CD14-positive monocyte (primary cell): ENCODE measurements around the gene KRTAP4-5. TPM values are rescaled to one million over a fixed set of nuclear protein-coding genes. Genes with fewer than 3 reads are reported as not detected.
A peak's percentile ranks its signal among the peaks of the same experiment; 100 is the strongest.
"Not testable (repeated sequence)": the region's sequence is repeated elsewhere in the genome, so short reads cannot be mapped to it uniquely, and the experiment has no call there.

Experiments
- DNase-seq, 3 donors: peaks; one replicate each; pipeline ENCODE4 v3.0.0-alpha.2; 2011 to 2022
- H2AFZ ChIP-seq: 2 replicates; pipeline ENCODE4 v1.6.0; 2012; ENCODE audit warnings: mild to moderate bottlenecking, low read depth, low read length, inconsistent platforms; ENCODE audit not compliant: insufficient read depth, poor library complexity, severe bottlenecking
- H3K27ac ChIP-seq, 2 donors: 1 replicate in 1 of 2; 2 replicates in 1 of 2; pipeline ENCODE4 v1.5.1; 2012 to 2013; ENCODE audit warnings: low read length in 2 of 2, control low read depth in 1 of 2, inconsistent platforms in 1 of 2, low read depth in 1 of 2, mild to moderate bottlenecking in 1 of 2
- H3K27me3 ChIP-seq, 2 donors: one replicate each; pipeline versions ENCODE4 v1.6.0 to v1.6.1; 2011 to 2013; ENCODE audit warnings: low read length in 2 of 2; ENCODE audit not compliant: control insufficient read depth in 2 of 2, insufficient read depth in 2 of 2
- H3K36me3 ChIP-seq, 2 donors: replicated peaks in 1 of 2; 1 replicate in 1 of 2; 2 replicates in 1 of 2; pipeline versions ENCODE4 v1.5.1 to v1.6.1; 2012 to 2013; ENCODE audit warnings: low read length in 2 of 2, control low read depth in 1 of 2, inconsistent platforms in 1 of 2, mild to moderate bottlenecking in 1 of 2; ENCODE audit not compliant: insufficient read depth in 2 of 2, control insufficient read depth in 1 of 2
- H3K4me1 ChIP-seq, 2 donors: 1 replicate in 1 of 2; 2 replicates in 1 of 2; pipeline versions ENCODE4 v1.5.1 to v1.6.1; 2012 to 2013; ENCODE audit warnings: low read length in 2 of 2, control low read depth in 1 of 2, inconsistent platforms in 1 of 2, mild to moderate bottlenecking in 1 of 2, moderate library complexity in 1 of 2; ENCODE audit not compliant: insufficient read depth in 2 of 2, control insufficient read depth in 1 of 2
- H3K4me2 ChIP-seq: replicated peaks from 2 replicates; pipeline ENCODE3; 2012; ENCODE audit warnings: low read length, moderate library complexity, mild to moderate bottlenecking; ENCODE audit not compliant: poor library complexity, severe bottlenecking; ENCODE audit errors: extremely low read depth
- H3K4me3 ChIP-seq, 3 experiments: fragments of 200-600 bp in 1 of 3; sonication (generic) in 1 of 3; replicated peaks in 1 of 3; 1 replicate in 2 of 3; 2 replicates in 1 of 3; pipeline ENCODE4 v1.5.1; 2011 to 2013; ENCODE audit warnings: low read length in 3 of 3, mild to moderate bottlenecking in 3 of 3, control low read depth in 2 of 3, low read depth in 2 of 3, inconsistent platforms in 1 of 3, moderate library complexity in 1 of 3
- H3K79me2 ChIP-seq: 2 replicates; pipeline ENCODE4 v1.6.0; 2012; ENCODE audit warnings: mild to moderate bottlenecking, control low read depth, inconsistent platforms, low read length, moderate library complexity; ENCODE audit not compliant: insufficient read depth
- H3K9ac ChIP-seq: 2 replicates; pipeline ENCODE4 v1.6.0; 2017; ENCODE audit warnings: low read length, mild to moderate bottlenecking; ENCODE audit not compliant: insufficient read depth, poor library complexity, severe bottlenecking
- H3K9me3 ChIP-seq, 2 donors: replicated peaks in 1 of 2; 1 replicate in 1 of 2; 2 replicates in 1 of 2; pipeline versions ENCODE4 v1.5.1 to v1.6.1; 2012 to 2013; ENCODE audit warnings: low read length in 2 of 2, control low read depth in 1 of 2; ENCODE audit not compliant: control insufficient read depth in 1 of 2, insufficient read depth in 1 of 2
- H4K20me1 ChIP-seq: 2 replicates; pipeline ENCODE4 v1.6.0; 2012; ENCODE audit warnings: mild to moderate bottlenecking, low read length, control low read depth, moderate library complexity; ENCODE audit not compliant: insufficient read depth
- H3K27ac Mint-ChIP-seq, 7 donors: one replicate each; pipeline ENCODE4 v1.8.0; 2020; ENCODE audit warnings: mild to moderate bottlenecking in 7 of 7, mixed read lengths in 7 of 7, moderate library complexity in 6 of 7, inconsistent platforms in 2 of 7
- H3K27me3 Mint-ChIP-seq, 3 donors: one replicate each; pipeline ENCODE4 v1.8.0; 2021 to 2022; ENCODE audit warnings: low read depth in 3 of 3, mild to moderate bottlenecking in 3 of 3, mixed read lengths in 3 of 3, moderate library complexity in 3 of 3, inconsistent platforms in 1 of 3
- H3K36me3 Mint-ChIP-seq, 2 donors: one replicate each; pipeline ENCODE4 v1.8.0; 2020; ENCODE audit warnings: mixed read lengths in 2 of 2, inconsistent platforms in 1 of 2, mild to moderate bottlenecking in 1 of 2
- H3K4me1 Mint-ChIP-seq: one replicate; pipeline ENCODE4 v1.8.0; 2020; ENCODE audit warnings: mild to moderate bottlenecking, mixed read lengths
- H3K4me3 Mint-ChIP-seq, 2 donors: one replicate each; pipeline ENCODE4 v1.8.0; 2020; ENCODE audit warnings: mild to moderate bottlenecking in 2 of 2, mixed read lengths in 2 of 2, moderate library complexity in 1 of 2
- H3K9me3 Mint-ChIP-seq, 7 donors: one replicate each; pipeline ENCODE4 v1.8.0; 2020 to 2022; ENCODE audit warnings: mixed read lengths in 7 of 7, mild to moderate bottlenecking in 6 of 7, moderate library complexity in 6 of 7, inconsistent platforms in 2 of 7
- WGBS: methylation state at CpG from one replicate; pipeline ENCODE4 v1.1.5; 2013; ENCODE audit warnings: missing lambda C conversion rate; ENCODE audit not compliant: insufficient coverage; 5-methylcytosine and 5-hydroxymethylcytosine counted together
- intact Hi-C, 2 donors: fragments of 100-400 bp; cut with micrococcal nuclease; formaldehyde crosslinking; loops; one replicate each; pipeline versions ENCODE4 v1.15.0 to v1.15.1; 2023
- polyA plus RNA-seq, 3 donors: library from polyadenylated mRNA; depleted of rRNA in 1 of 3; unstranded in 2 of 3; stranded (reverse) in 1 of 3; fragments of 300-500 nt in 2 of 3; fragments of >200 nt in 1 of 3; fragmentation: Illumina TruSeq in 2 of 3; gene quantifications; 1 replicate in 2 of 3; 2 replicates in 1 of 3; pipeline ENCODE4 v1.2.3, GENCODE V29; 2012 to 2021
- TF ChIP-seq, protein P1 (sequence below): fragments of 200-600 bp; IDR thresholded peaks from one replicate; pipeline ENCODE4 v1.8.0; 2022; ENCODE audit warnings: antibody characterized with exemption, mild to moderate bottlenecking

Gene KRTAP4-5
- polyA plus RNA-seq, 3 donors, result not detected

DNA sequence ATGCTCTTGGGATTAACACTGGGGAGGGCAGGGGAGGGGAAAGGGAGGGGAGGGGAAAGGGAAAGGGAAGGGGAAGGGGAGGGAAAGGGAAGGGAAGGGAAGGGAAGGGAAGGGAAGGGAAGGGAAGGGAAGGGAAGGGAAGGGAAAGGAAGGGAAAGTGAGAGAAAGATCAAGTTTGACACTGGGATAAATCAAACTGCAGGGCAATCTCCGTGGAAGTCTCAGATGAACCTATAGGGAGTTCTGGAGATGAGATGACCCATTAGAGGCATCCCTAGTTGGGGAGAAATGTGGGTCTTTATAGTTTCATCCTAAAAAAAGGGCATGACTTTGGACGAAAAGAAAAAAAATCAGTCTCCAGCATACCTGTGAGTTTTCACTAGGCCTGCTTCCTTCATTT lies 27.9 kb downstream of the KRTAP4-5 start:
- TF ChIP-seq, protein P1, sequence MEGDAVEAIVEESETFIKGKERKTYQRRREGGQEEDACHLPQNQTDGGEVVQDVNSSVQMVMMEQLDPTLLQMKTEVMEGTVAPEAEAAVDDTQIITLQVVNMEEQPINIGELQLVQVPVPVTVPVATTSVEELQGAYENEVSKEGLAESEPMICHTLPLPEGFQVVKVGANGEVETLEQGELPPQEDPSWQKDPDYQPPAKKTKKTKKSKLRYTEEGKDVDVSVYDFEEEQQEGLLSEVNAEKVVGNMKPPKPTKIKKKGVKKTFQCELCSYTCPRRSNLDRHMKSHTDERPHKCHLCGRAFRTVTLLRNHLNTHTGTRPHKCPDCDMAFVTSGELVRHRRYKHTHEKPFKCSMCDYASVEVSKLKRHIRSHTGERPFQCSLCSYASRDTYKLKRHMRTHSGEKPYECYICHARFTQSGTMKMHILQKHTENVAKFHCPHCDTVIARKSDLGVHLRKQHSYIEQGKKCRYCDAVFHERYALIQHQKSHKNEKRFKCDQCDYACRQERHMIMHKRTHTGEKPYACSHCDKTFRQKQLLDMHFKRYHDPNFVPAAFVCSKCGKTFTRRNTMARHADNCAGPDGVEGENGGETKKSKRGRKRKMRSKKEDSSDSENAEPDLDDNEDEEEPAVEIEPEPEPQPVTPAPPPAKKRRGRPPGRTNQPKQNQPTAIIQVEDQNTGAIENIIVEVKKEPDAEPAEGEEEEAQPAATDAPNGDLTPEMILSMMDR, result no peak
- Mint-ChIP-seq H3K9me3 (peaks cover 0 to 8% (median 0%) of the 10 kb centered on the region in 7 donors), H3K27me3 (peaks cover 0 to 2% (median 0%) of the 10 kb centered on the region in 3 donors), H3K4me1 (peaks cover 14% of the 10 kb centered on the region), H3K36me3 (no peaks in the 10 kb centered on the region), H3K27ac (no peak overlapping the region), H3K4me3 (no peak overlapping the region)
- Histone ChIP-seq H3K27ac (no peak overlapping the region), H3K27me3 (no peaks in the 10 kb centered on the region), H3K9me3 (no peaks in the 10 kb centered on the region), H3K36me3 (no peaks in the 10 kb centered on the region), H3K4me1 (peaks cover 10 to 11% of the 10 kb centered on the region in 2 donors), H2AFZ (no peak overlapping the region), H3K4me3 (no peak overlapping the region), H4K20me1 (no peaks in the 10 kb centered on the region), H3K4me2 (no peak overlapping the region), H3K79me2 (no peaks in the 10 kb centered on the region), H3K9ac (no peak overlapping the region)
- 100% methylated on average over 1 of the region's 2 CpGs for WGBS
- no peak for DNase-seq
- intact Hi-C loops, result no loop called here

DNA sequence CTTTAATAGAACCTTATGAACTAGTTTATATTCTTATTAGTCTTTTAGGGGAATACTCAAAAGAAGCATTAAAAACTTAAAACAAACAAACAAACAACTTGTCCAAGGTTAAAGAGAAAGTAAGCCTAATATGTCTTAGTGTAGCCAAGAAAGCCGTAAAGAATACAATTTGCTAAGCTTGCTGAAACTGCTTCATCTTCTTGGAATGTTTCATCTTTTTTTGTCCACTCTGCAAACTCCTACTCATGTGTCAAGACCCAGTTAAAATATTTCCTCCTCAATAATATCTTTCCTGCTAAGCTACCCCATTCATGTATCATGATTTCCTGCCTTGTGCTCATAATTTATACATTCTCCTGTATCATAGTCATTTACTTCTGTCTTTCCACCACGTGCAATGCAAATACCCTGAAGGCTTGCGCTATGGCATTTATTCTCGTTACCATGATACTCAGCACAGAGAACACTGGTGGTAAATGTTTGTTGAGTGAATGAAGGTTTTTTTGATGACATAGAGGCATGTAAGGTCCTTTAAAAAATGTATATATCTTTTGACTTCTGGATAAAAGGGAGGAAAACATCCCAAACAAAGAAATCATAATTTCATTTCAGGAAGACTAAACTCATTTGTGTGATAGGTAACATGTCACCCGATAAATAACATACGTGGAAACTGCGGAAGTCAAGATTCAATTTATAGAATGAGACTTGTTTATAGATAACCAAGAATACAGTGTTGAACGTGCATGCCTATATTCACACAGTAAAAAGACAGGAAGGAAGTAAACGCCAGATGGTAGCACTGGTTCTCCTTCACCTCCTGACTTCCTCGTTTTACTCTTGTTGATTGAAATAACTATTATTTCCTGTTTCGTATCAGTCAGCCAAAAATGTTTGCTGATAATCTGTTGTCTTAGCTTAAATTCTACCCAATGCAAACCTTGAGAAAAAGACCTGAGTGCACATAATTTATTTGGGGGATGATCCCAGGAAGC lies 29.6 kb downstream of the KRTAP4-5 start:
- H3K36me3 Mint-ChIP-seq, H3K9me3 ChIP-seq, H3K27me3 ChIP-seq, H3K9me3 Mint-ChIP-seq, intact Hi-C loops, H3K4me2 ChIP-seq, H3K9ac ChIP-seq, H4K20me1 ChIP-seq, H3K27ac ChIP-seq, H3K36me3 ChIP-seq, H2AFZ ChIP-seq, H3K27me3 Mint-ChIP-seq, H3K79me2 ChIP-seq: not testable (repeated sequence)
- DNase-seq, result peak; percentile 8 to 38 (median 26)
- Histone ChIP-seq H3K4me1 (peaks cover 14 to 21% of the 10 kb centered on the region in 2 donors), H3K4me3 (peak overlapping the region in 1 of 3 experiments; percentile 17)
- H3K4me3 Mint-ChIP-seq, result peak overlapping the region in 1 of 2 donors; percentile 60
- peak overlapping the region in 2 of 7 donors; percentile 14 to 60 for H3K27ac Mint-ChIP-seq
- H3K4me1 Mint-ChIP-seq, result peaks cover 24% of the 10 kb centered on the region
- WGBS, result no CpG with 5 or more reads among the region's 11 CpGs
